HepG2 (cell line): Measurements from ENCODE around the gene IQSEC1. TPM values are rescaled to one million over a fixed set of nuclear protein-coding genes. Genes with fewer than 3 reads are reported as not detected.

Experiments used
- ATAC-seq: fragments of 200-7000 bp; cut with Tn5 transposase; 3 replicates; pipeline ENCODE4 v1.9.1; 2020; ENCODE audit warnings: mild to moderate bottlenecking, moderate library complexity
- BruUV-seq: library from RNA; stranded (reverse); fragments of 400-500 nt; replicated peaks from 2 replicates; lab custom pipeline; 2021; lab: Mats Ljungman, UMichigan
- CTCF ChIA-PET: fragments of 300-600 bp; formaldehyde crosslinking; extraction: SDS; loops from one replicate; lab custom pipeline; 2021; ENCODE audit warnings: low total read pairs, inconsistent platforms, low intra/inter-chr PET ratio; lab: Yijun Ruan, JAX
- POLR2A ChIA-PET: fragments of 350-600 bp; sonication (Branson Sonifier 250); formaldehyde crosslinking; loops from one replicate; lab custom pipeline; 2020; ENCODE audit warnings: antibody characterized with exemption, inconsistent platforms; lab: Yijun Ruan, JAX
- DNase-seq: peaks from one replicate; pipeline ENCODE4 v3.0.0-alpha.2; 2015; ENCODE audit warnings: low spot score
- FAIRE-seq: peaks from 3 replicates; lab custom pipeline; 2011; peaks lifted over from hg19 to GRCh38; lab: Jason Lieb, UNC
- H2AFZ ChIP-seq: one replicate; pipeline ENCODE4 v1.6.1; 2011; ENCODE audit warnings: low read length, inconsistent platforms
- H3K27ac ChIP-seq: fragments of 300-600 bp; 3 replicates; pipeline ENCODE4 v1.8.0; 2011; ENCODE audit warnings: mixed run types, mild to moderate bottlenecking, mixed read lengths, low read length, inconsistent platforms; ENCODE audit not compliant: insufficient read depth; ENCODE audit errors: extremely low read length
- H3K27me3 ChIP-seq, 2 experiments: fragments of 200-600 bp in 1 of 2; 2 replicates in 1 of 2; 3 replicates in 1 of 2; pipeline versions ENCODE4 v1.6.0 to v1.8.0; 2011; ENCODE audit warnings: low read length in 2 of 2, mild to moderate bottlenecking in 2 of 2, moderate library complexity in 2 of 2, inconsistent platforms in 1 of 2; ENCODE audit not compliant: insufficient read depth in 2 of 2, control insufficient read depth in 1 of 2
- H3K36me3 ChIP-seq, 2 experiments: fragments of 200-600 bp in 1 of 2; replicated peaks in 1 of 2; 2 replicates in 1 of 2; 3 replicates in 1 of 2; pipeline versions ENCODE4 v1.5.1 to v1.8.0; 2011; ENCODE audit warnings: low read length in 2 of 2, inconsistent platforms in 1 of 2; ENCODE audit not compliant: insufficient read depth in 2 of 2, control insufficient read depth in 1 of 2
- H3K4me1 ChIP-seq: 2 replicates; pipeline ENCODE4 v1.5.1; 2012; ENCODE audit warnings: low read length, inconsistent platforms; ENCODE audit not compliant: insufficient read depth
- H3K4me2 ChIP-seq: 2 replicates; pipeline ENCODE4 v1.6.0; 2011; ENCODE audit warnings: low read depth, low read length, inconsistent platforms
- H3K4me3 ChIP-seq, 3 experiments: fragments of 200-600 bp in 1 of 3; sonication (generic), shearing (Covaris generic) in 1 of 3; replicated peaks in 1 of 3; 2 replicates each; pipeline ENCODE4 v1.5.1; 2011 to 2016; ENCODE audit warnings: low read length in 3 of 3, inconsistent platforms in 2 of 3, low read depth in 2 of 3, mild to moderate bottlenecking in 2 of 3, control low read depth in 1 of 3, mixed read lengths in 1 of 3; ENCODE audit not compliant: insufficient read depth in 1 of 3
- H3K79me2 ChIP-seq: one replicate; pipeline ENCODE4 v1.6.1; 2011; ENCODE audit warnings: low read length, inconsistent platforms; ENCODE audit not compliant: insufficient read depth
- H3K9ac ChIP-seq: 2 replicates; pipeline ENCODE4 v1.6.0; 2011; ENCODE audit warnings: mild to moderate bottlenecking, low read depth, low read length, inconsistent platforms; ENCODE audit not compliant: insufficient read depth
- H3K9me3 ChIP-seq: 2 replicates; pipeline ENCODE4 v1.5.1; 2012; ENCODE audit warnings: mild to moderate bottlenecking, low read length
- H4K20me1 ChIP-seq: 2 replicates; pipeline ENCODE4 v1.6.0; 2011; ENCODE audit warnings: inconsistent platforms, mild to moderate bottlenecking, low read length, moderate library complexity; ENCODE audit not compliant: insufficient read depth
- CENPBD1 ChIP-seq: sonication (generic); formaldehyde crosslinking; IDR thresholded peaks from 2 replicates; pipeline ENCODE4 v1.8.0; 2022; ENCODE audit warnings: missing genetic modification reagents, low read depth, mild to moderate bottlenecking, borderline replicate concordance
- KMT2B ChIP-seq: IDR thresholded peaks from 2 replicates; pipeline ENCODE4 v1.6.1; 2016; ENCODE audit warnings: missing genetic modification reagents, missing compliant biosample characterization
- MLX ChIP-seq: IDR thresholded peaks from 2 replicates; pipeline ENCODE4 v1.6.1; 2016
- NAIF1 ChIP-seq: sonication (generic); formaldehyde crosslinking; IDR thresholded peaks from 2 replicates; pipeline ENCODE4 v1.5.0; 2020; ENCODE audit warnings: mild to moderate bottlenecking, missing genetic modification reagents, borderline replicate concordance
- NR2F2 ChIP-seq: IDR thresholded peaks from 2 replicates; pipeline ENCODE4 v1.6.1; 2012; ENCODE audit warnings: low read depth, inconsistent platforms, borderline replicate concordance
- POLR2AphosphoS5 ChIP-seq: IDR thresholded peaks from 2 replicates; pipeline ENCODE4 v1.6.1; 2012; ENCODE audit warnings: low read depth, low read length
- TBL1XR1 ChIP-seq: fragments of 150-350 bp; IDR thresholded peaks from 2 replicates; pipeline ENCODE4 v1.6.1; 2014; ENCODE audit warnings: borderline replicate concordance, low read length; ENCODE audit not compliant: partially characterized antibody
- ZEB1 ChIP-seq: IDR thresholded peaks from 2 replicates; pipeline ENCODE4 v1.6.1; 2012; ENCODE audit warnings: mild to moderate bottlenecking, low read depth, inconsistent platforms; ENCODE audit not compliant: insufficient replicate concordance
- ZNF275 ChIP-seq: sonication (generic); formaldehyde crosslinking; IDR thresholded peaks from 2 replicates; pipeline ENCODE4 v1.8.0; 2022; ENCODE audit warnings: missing genetic modification reagents, mild to moderate bottlenecking, inconsistent platforms, borderline replicate concordance
- ZNF276 ChIP-seq: sonication (generic); formaldehyde crosslinking; IDR thresholded peaks from 2 replicates; pipeline ENCODE4 v1.4.0; 2020; ENCODE audit warnings: mild to moderate bottlenecking, low read depth, missing genetic modification reagents
- ZNF281 ChIP-seq: sonication (generic); formaldehyde crosslinking; IDR thresholded peaks from 2 replicates; pipeline ENCODE4 v1.4.0; 2020; ENCODE audit warnings: missing genetic modification reagents, borderline replicate concordance
- ZNF326 ChIP-seq: sonication (generic); formaldehyde crosslinking; IDR thresholded peaks from 2 replicates; pipeline ENCODE4 v1.4.0; 2020; ENCODE audit warnings: missing genetic modification reagents, borderline replicate concordance
- ZNF432 ChIP-seq: sonication (generic); formaldehyde crosslinking; IDR thresholded peaks from 2 replicates; pipeline ENCODE4 v1.5.0; 2020; ENCODE audit warnings: missing genetic modification reagents, mild to moderate bottlenecking, borderline replicate concordance
- ZNF672 ChIP-seq: sonication (generic); formaldehyde crosslinking; IDR thresholded peaks from 2 replicates; pipeline ENCODE4 v1.8.1; 2022; ENCODE audit warnings: missing genetic modification reagents
- ZSCAN29 ChIP-seq: sonication (generic); formaldehyde crosslinking; conservative IDR thresholded peaks from 2 replicates; pipeline ENCODE4 v1.4.0; 2020; ENCODE audit warnings: mild to moderate bottlenecking, missing genetic modification reagents
- WGBS: methylation state at CpG from one replicate; pipeline ENCODE4 v1.1.6; 2017; ENCODE audit warnings: low lambda C conversion rate; 5-methylcytosine and 5-hydroxymethylcytosine counted together
- in situ Hi-C: cut with HindIII; loops from 2 replicates; pipeline ENCODE4 v1.10.0; 2017; ENCODE audit warnings: low pct_unique_long_range_greater_than_20kb; ENCODE audit not compliant: extremely low pct_ligation_motif_present
- intact Hi-C: fragments of 100-400 bp; cut with micrococcal nuclease; formaldehyde crosslinking; loops from one replicate; pipeline ENCODE4 v1.10.0; 2022; ENCODE audit not compliant: unreplicated experiment
- polyA plus RNA-seq, 8 experiments: library from polyadenylated mRNA; depleted of rRNA in 3 of 8; stranded (reverse) in 7 of 8; unstranded in 1 of 8; fragments of >200 nt; fragmentation: Illumina TruSeq in 4 of 8; extraction: Trizol in 4 of 8; gene quantifications; 2 replicates each; pipeline versions ENCODE4 v1.2.1 to v1.2.3, GENCODE V29; 2011 to 2016; ENCODE audit warnings: low read depth in 4 of 8, missing spikeins in 1 of 8, mixed read lengths in 1 of 8; ENCODE audit not compliant: insufficient read depth in 1 of 8
- total RNA-seq, 5 experiments: library from RNA; depleted of rRNA; stranded (reverse); fragments of >200 nt; fragmentation: Illumina TruSeq; extraction: Trizol; gene quantifications; 2 replicates each; pipeline ENCODE4 v1.2.3, GENCODE V29; 2016; ENCODE audit warnings: low read depth in 1 of 5

The IQSEC1 gene
- total and polyA plus RNA-seq, 2 of the 13 experiments (the other 11 are each of a cell fraction or from before 2014, with no cell fraction given): 17.4 to 20.2 TPM

GRCh38 chr3:13002398-13003124, 70.7 kb downstream of the IQSEC1 start:
- H2AFZ ChIP-seq: no peak overlapping the region
- H3K27me3 ChIP-seq: no peaks in the 10 kb centered on the region
- H3K79me2 ChIP-seq: no peaks in the 10 kb centered on the region
- FAIRE-seq (no peak), ATAC-seq (no peak), DNase-seq (no peak)
- ChIA-PET CTCF (no interaction called here), POLR2A (no interaction called here)
- peaks cover 17% of the 10 kb centered on the region for H3K4me1 ChIP-seq
- BruUV-seq: no TSS peak
- intact Hi-C loops (no loop called here), in situ Hi-C loops (no loop called here)
- H3K4me3 ChIP-seq: no peak overlapping the region
- H3K9ac ChIP-seq: no peak overlapping the region
- H4K20me1 ChIP-seq: no peaks in the 10 kb centered on the region
- 97% methylated on average over 2 of the region's 2 CpGs for WGBS
- H3K27ac ChIP-seq: no peak overlapping the region
- H3K4me2 ChIP-seq: no peak overlapping the region
- H3K36me3 ChIP-seq: no peaks in the 10 kb centered on the region; a peak in 1 of 5 replicates
- no peaks in the 10 kb centered on the region for H3K9me3 ChIP-seq
- TF ChIP-seq ZNF672 (CRISPR knock-in tag) (no peak), ZEB1 (no peak), ZNF326 (no peak), ZNF281 (no peak), ZSCAN29 (CRISPR knock-in tag) (no peak), TBL1XR1 (no peak), CENPBD1 (no peak), NR2F2 (no peak), POLR2AphosphoS5 (no peak), MLX (CRISPR knock-in tag) (no peak), NAIF1 (CRISPR knock-in tag) (no peak), KMT2B (CRISPR knock-in tag) (no peak), ZNF275 (no peak), ZNF432 (CRISPR knock-in tag) (no peak), ZNF276 (no peak)
